GM18951 (cell line): ENCODE results near the gene COPS7A.
A peak's percentile ranks its signal among the peaks of the same experiment; 100 is the strongest.

Experiments
- POLR2A ChIP-seq: IDR thresholded peaks from 4 replicates; pipeline ENCODE4 v1.6.1; 2011; ENCODE audit warnings: mild to moderate bottlenecking; ENCODE audit not compliant: insufficient read length, insufficient read depth; ENCODE audit errors: extremely low read depth
- in situ Hi-C: fragments of 300-500 bp; cut with MboI; formaldehyde crosslinking; loops from one replicate; pipeline ENCODE4 v1.12.0; 2022; ENCODE audit warnings: low sequenced_read_pairs, mixed read lengths, inconsistent platforms; ENCODE audit not compliant: unreplicated experiment

COPS7A gene

GRCh38 chr12:6747216-6747615 lies 23.4 kb downstream of the COPS7A start:
- no peak for TF ChIP-seq POLR2A
- in situ Hi-C loops, result no loop called here

- no peak for TF ChIP-seq POLR2A
- in situ Hi-C loops, result no loop called here
These were observed 24.9 kb downstream of the COPS7A start for GRCh38 chr12:6748761-6749160.

- in situ Hi-C loops, result no loop called here
- TF ChIP-seq POLR2A, result no peak
These were observed 26.7 kb downstream of the COPS7A start for GRCh38 chr12:6750506-6750905.

- no peak for TF ChIP-seq POLR2A
- in situ Hi-C loops, result no loop called here
These were observed 27.9 kb downstream of the COPS7A start for GRCh38 chr12:6751767-6752166.

- in situ Hi-C loops, result no loop called here
- no peak for TF ChIP-seq POLR2A
These were observed 28.5 kb downstream of the COPS7A start for GRCh38 chr12:6752167-6752920.

- in situ Hi-C loops, result no loop called here
- TF ChIP-seq POLR2A, result peak; percentile 90
These were observed 29.3 kb downstream of the COPS7A start, which contains the start of gene MLF2 for GRCh38 chr12:6752921-6753771. MLF2 (minus strand) TSS chr12:6753141; CDS start chr12:6752334, 807 bp downstream.

- no peak for TF ChIP-seq POLR2A
- in situ Hi-C loops, result no loop called here
These were observed 30.0 kb downstream of the COPS7A start for GRCh38 chr12:6753772-6754356.

GRCh38 chr12:6754411-6754810 lies 30.6 kb downstream of the COPS7A start:
- no peak for TF ChIP-seq POLR2A
- in situ Hi-C loops, result no loop called here

- in situ Hi-C loops, result no loop called here
- TF ChIP-seq POLR2A, result no peak
These were observed 33.3 kb downstream of the COPS7A start for GRCh38 chr12:6757028-6757690.

- no peak for TF ChIP-seq POLR2A
- in situ Hi-C loops, result no loop called here
These were observed 34.8 kb downstream of the COPS7A start for GRCh38 chr12:6758506-6759095.

GRCh38 chr12:6759741-6760140 lies 35.9 kb downstream of the COPS7A start:
- no peak for TF ChIP-seq POLR2A
- in situ Hi-C loops, result no loop called here

- in situ Hi-C loops, result no loop called here
- TF ChIP-seq POLR2A, result no peak
These were observed 39.5 kb downstream of the COPS7A start for GRCh38 chr12:6763380-6763779.
